Osteoblast (primary cell): Measurements from ENCODE around the gene WDR7. TPM values are rescaled to one million over a fixed set of nuclear protein-coding genes. Genes with fewer than 3 reads are reported as not detected.

Experiments used
- DNase-seq: peaks from one replicate; pipeline ENCODE4 v3.0.0; 2011; ENCODE audit warnings: low spot score, mixed read lengths; ENCODE audit not compliant: insufficient read length; ENCODE audit errors: missing footprints
- H2AFZ ChIP-seq: 2 replicates; pipeline ENCODE4 v1.6.0; 2011; ENCODE audit warnings: mild to moderate bottlenecking, low read length
- H3K27ac ChIP-seq: 2 replicates; pipeline ENCODE4 v1.5.1; 2011; ENCODE audit warnings: mild to moderate bottlenecking, low read depth, low read length, moderate library complexity
- H3K27me3 ChIP-seq: 2 replicates; pipeline ENCODE4 v1.6.0; 2012; ENCODE audit warnings: mild to moderate bottlenecking, control low read depth, inconsistent platforms, low read length, moderate library complexity; ENCODE audit not compliant: insufficient read depth
- H3K36me3 ChIP-seq: 2 replicates; pipeline ENCODE4 v1.5.1; 2011; ENCODE audit warnings: mild to moderate bottlenecking, low read length, control low read depth, moderate library complexity; ENCODE audit not compliant: insufficient read depth
- H3K4me1 ChIP-seq: 2 replicates; pipeline ENCODE4 v1.5.1; 2011; ENCODE audit warnings: mild to moderate bottlenecking, low read length, control low read depth, moderate library complexity; ENCODE audit not compliant: insufficient read depth
- H3K4me2 ChIP-seq: 2 replicates; pipeline ENCODE4 v1.6.0; 2011; ENCODE audit warnings: mild to moderate bottlenecking, low read length; ENCODE audit not compliant: insufficient read depth
- H3K4me3 ChIP-seq: fragments of 200-600 bp; sonication (generic); 3 replicates; pipeline ENCODE4 v1.5.1; 2012; ENCODE audit warnings: mild to moderate bottlenecking, low read length, inconsistent platforms; ENCODE audit not compliant: insufficient read depth
- H3K79me2 ChIP-seq: 2 replicates; pipeline ENCODE4 v1.6.0; 2012; ENCODE audit warnings: mild to moderate bottlenecking, low read length, control low read depth, inconsistent platforms; ENCODE audit not compliant: insufficient read depth
- H3K9me3 ChIP-seq: 2 replicates; pipeline ENCODE4 v1.5.1; 2011; ENCODE audit warnings: low read depth, low read length, control low read depth
- H4K20me1 ChIP-seq: 2 replicates; pipeline ENCODE4 v1.6.0; 2012; ENCODE audit warnings: mild to moderate bottlenecking, low read length, control low read depth; ENCODE audit not compliant: insufficient read depth
- CTCF ChIP-seq: IDR thresholded peaks from 2 replicates; pipeline ENCODE4 v1.5.1; 2011; ENCODE audit warnings: mild to moderate bottlenecking, low read depth, low read length, moderate library complexity; ENCODE audit errors: extremely low read depth
- total RNA-seq: library from RNA; depleted of rRNA; stranded (reverse); fragments of >200 nt; gene quantifications from 2 replicates; pipeline ENCODE4 v1.2.3, GENCODE V29; 2012

WDR7 gene
- total RNA-seq, 1 donor = 23.2 TPM

GRCh38 chr18:56756966-56757365, 105.8 kb downstream of the WDR7 start:
- H2AFZ ChIP-seq = no peak overlapping the region
- no peaks in the 10 kb centered on the region for H3K27me3 ChIP-seq
- no peak for TF ChIP-seq CTCF
- no peaks in the 10 kb centered on the region for H3K36me3 ChIP-seq
- no peaks in the 10 kb centered on the region for H3K79me2 ChIP-seq
- no peaks in the 10 kb centered on the region for H3K4me1 ChIP-seq
- no peak overlapping the region for H3K4me3 ChIP-seq
- no peak overlapping the region for H3K4me2 ChIP-seq
- H4K20me1 ChIP-seq = no peaks in the 10 kb centered on the region
- no peak overlapping the region for H3K27ac ChIP-seq
- DNase-seq = no peak
- H3K9me3 ChIP-seq = no peaks in the 10 kb centered on the region

- no peak overlapping the region for H3K4me2 ChIP-seq
These were observed 118.9 kb downstream of the WDR7 start for GRCh38 chr18:56770097-56770496.

GRCh38 chr18:56770873-56771272, 119.7 kb downstream of the WDR7 start:
- no peaks in the 10 kb centered on the region for H3K27me3 ChIP-seq
- no peaks in the 10 kb centered on the region for H4K20me1 ChIP-seq
- H3K4me1 ChIP-seq = no peaks in the 10 kb centered on the region
- DNase-seq = no peak
- TF ChIP-seq CTCF = no peak
- no peak overlapping the region for H3K27ac ChIP-seq
- no peak overlapping the region for H3K4me2 ChIP-seq
- no peaks in the 10 kb centered on the region for H3K79me2 ChIP-seq
- no peak overlapping the region for H2AFZ ChIP-seq
- H3K4me3 ChIP-seq = no peak overlapping the region
- H3K36me3 ChIP-seq = no peaks in the 10 kb centered on the region
- no peaks in the 10 kb centered on the region for H3K9me3 ChIP-seq

More at GRCh38 chr18:56770097-56770496, 118.9 kb downstream of the WDR7 start:
- H3K4me1 ChIP-seq = no peaks in the 10 kb centered on the region
- no peaks in the 10 kb centered on the region for H3K9me3 ChIP-seq
- H3K4me3 ChIP-seq = no peak overlapping the region
- H3K27me3 ChIP-seq = no peaks in the 10 kb centered on the region
- no peaks in the 10 kb centered on the region for H3K36me3 ChIP-seq
- H3K27ac ChIP-seq = no peak overlapping the region
- no peak overlapping the region for H2AFZ ChIP-seq
- H4K20me1 ChIP-seq = no peaks in the 10 kb centered on the region
- no peaks in the 10 kb centered on the region for H3K79me2 ChIP-seq
- no peak for DNase-seq
- TF ChIP-seq CTCF = no peak

GRCh38 chr18:56775701-56776100, 124.5 kb downstream of the WDR7 start:
- Histone ChIP-seq H2AFZ (no peak overlapping the region), H3K27ac (no peak overlapping the region), H3K27me3 (no peaks in the 10 kb centered on the region), H3K4me2 (no peak overlapping the region), H3K4me3 (no peak overlapping the region), H4K20me1 (no peaks in the 10 kb centered on the region), H3K4me1 (no peaks in the 10 kb centered on the region), H3K9me3 (no peaks in the 10 kb centered on the region), H3K36me3 (no peaks in the 10 kb centered on the region), H3K79me2 (no peaks in the 10 kb centered on the region)
- TF ChIP-seq CTCF = no peak
- DNase-seq = no peak
